ENCODE data around the gene IMMP2L. TPM values are rescaled to one million over a fixed set of nuclear protein-coding genes. Genes with fewer than 3 reads are reported as not detected.

Gene IMMP2L
- total RNA-seq, 3 donors from 2014 or later (not counting 1 experiment from before 2014, with no cell fraction given): 6.9 to 9.2 (median 8.7) TPM

- H3K36me3 Mint-ChIP-seq: no peaks in the 10 kb centered on the region
- no peaks in the 10 kb centered on the region for H3K36me3 ChIP-seq (ENCODE audit: control insufficient read depth, insufficient read depth, low read length)
- no peak overlapping the region for H3K27ac Mint-ChIP-seq
- no peak overlapping the region for H3K4me3 ChIP-seq (ENCODE audit: low read length)
- no peak for ATAC-seq
- no peak for TF ChIP-seq CTCF (IDR thresholded peaks at IDR 0.05)
- H3K27ac ChIP-seq (ENCODE audit: low read length): no peak overlapping the region
- DNase-seq: no peak
- peaks cover 0 to 5% of the 10 kb centered on the region in 2 donors for H3K9me3 Mint-ChIP-seq
- no peaks in the 10 kb centered on the region for H3K27me3 Mint-ChIP-seq (ENCODE audit: low read depth in 2 of 2)
- H3K27me3 ChIP-seq (ENCODE audit: control insufficient read depth, insufficient read depth, low read length): no peaks in the 10 kb centered on the region
- no peak overlapping the region for H3K4me3 Mint-ChIP-seq
- intact Hi-C loops (cut with micrococcal nuclease): no loop called here
- H3K9me3 ChIP-seq (ENCODE audit: control insufficient read depth, insufficient read depth, low read length): no peaks in the 10 kb centered on the region
- no peaks in the 10 kb centered on the region for H3K4me1 Mint-ChIP-seq
- H3K4me1 ChIP-seq (ENCODE audit: control insufficient read depth, insufficient read depth, low read length): no peaks in the 10 kb centered on the region
Observed at GRCh38 chr7:111159426-111159825, 402.9 kb downstream of the IMMP2L start.

DNA sequence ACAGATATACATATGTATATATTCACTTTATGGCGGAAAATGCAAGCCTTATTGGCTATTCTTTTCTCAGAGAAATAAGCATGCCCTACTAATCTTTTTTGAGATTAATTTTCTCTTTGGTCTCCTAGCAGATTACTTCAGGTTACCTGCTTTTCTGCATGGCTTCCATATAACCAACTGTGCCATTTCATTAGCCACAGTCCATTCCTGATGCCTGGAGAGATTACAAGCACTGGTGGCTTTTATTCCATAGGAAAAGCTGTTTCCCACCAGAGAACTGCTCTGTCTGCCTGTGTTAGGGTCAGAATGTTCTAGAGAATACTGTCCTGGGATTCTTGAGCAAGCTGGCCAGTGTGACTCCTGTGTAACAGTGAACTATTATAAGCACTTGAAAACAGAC lies 411.6 kb downstream of the IMMP2L start:
- no peak overlapping the region for H3K4me3 ChIP-seq (ENCODE audit: low read length)
- Mint-ChIP-seq H3K4me1 (no peaks in the 10 kb centered on the region), H3K27me3 (ENCODE audit: low read depth in 2 of 2) (no peaks in the 10 kb centered on the region), H3K27ac (no peak overlapping the region), H3K36me3 (no peaks in the 10 kb centered on the region), H3K9me3 (peaks cover 2 to 12% of the 10 kb centered on the region in 2 donors), H3K4me3 (no peak overlapping the region)
- H3K27me3 ChIP-seq (ENCODE audit: control insufficient read depth, insufficient read depth, low read length): no peaks in the 10 kb centered on the region
- H3K4me1 ChIP-seq (ENCODE audit: control insufficient read depth, insufficient read depth, low read length): no peaks in the 10 kb centered on the region
- no peak overlapping the region for H3K27ac ChIP-seq (ENCODE audit: low read length)
- no peak for DNase-seq
- no peaks in the 10 kb centered on the region for H3K9me3 ChIP-seq (ENCODE audit: control insufficient read depth, insufficient read depth, low read length)
- no peaks in the 10 kb centered on the region for H3K36me3 ChIP-seq (ENCODE audit: control insufficient read depth, insufficient read depth, low read length)
- ATAC-seq: no peak
- intact Hi-C loops (cut with micrococcal nuclease): no loop called here
- no peak for TF ChIP-seq CTCF (IDR thresholded peaks at IDR 0.05)
- WGBS (ENCODE audit: insufficient coverage): 100% methylated on average over 1 of the region's 1 CpG

- H3K27ac ChIP-seq (ENCODE audit: low read length): no peak overlapping the region
- no peaks in the 10 kb centered on the region for H3K36me3 ChIP-seq (ENCODE audit: control insufficient read depth, insufficient read depth, low read length)
- Mint-ChIP-seq H3K27ac (no peak overlapping the region), H3K4me1 (no peaks in the 10 kb centered on the region), H3K9me3 (peaks cover 6 to 14% of the 10 kb centered on the region in 2 donors), H3K36me3 (no peaks in the 10 kb centered on the region), H3K4me3 (no peak overlapping the region), H3K27me3 (ENCODE audit: low read depth in 2 of 2) (no peaks in the 10 kb centered on the region)
- WGBS (ENCODE audit: insufficient coverage): 94% methylated on average over 2 of the region's 6 CpGs
- no peak for TF ChIP-seq CTCF (IDR thresholded peaks at IDR 0.05)
- H3K4me1 ChIP-seq (ENCODE audit: control insufficient read depth, insufficient read depth, low read length): no peaks in the 10 kb centered on the region
- ATAC-seq (no peak), DNase-seq (no peak)
- intact Hi-C loops (cut with micrococcal nuclease): no loop called here
- no peaks in the 10 kb centered on the region for H3K27me3 ChIP-seq (ENCODE audit: control insufficient read depth, insufficient read depth, low read length)
- no peaks in the 10 kb centered on the region for H3K9me3 ChIP-seq (ENCODE audit: control insufficient read depth, insufficient read depth, low read length)
- H3K4me3 ChIP-seq (ENCODE audit: low read length): no peak overlapping the region
Observed at GRCh38 chr7:111147708-111148533, 414.4 kb downstream of the IMMP2L start.

DNA sequence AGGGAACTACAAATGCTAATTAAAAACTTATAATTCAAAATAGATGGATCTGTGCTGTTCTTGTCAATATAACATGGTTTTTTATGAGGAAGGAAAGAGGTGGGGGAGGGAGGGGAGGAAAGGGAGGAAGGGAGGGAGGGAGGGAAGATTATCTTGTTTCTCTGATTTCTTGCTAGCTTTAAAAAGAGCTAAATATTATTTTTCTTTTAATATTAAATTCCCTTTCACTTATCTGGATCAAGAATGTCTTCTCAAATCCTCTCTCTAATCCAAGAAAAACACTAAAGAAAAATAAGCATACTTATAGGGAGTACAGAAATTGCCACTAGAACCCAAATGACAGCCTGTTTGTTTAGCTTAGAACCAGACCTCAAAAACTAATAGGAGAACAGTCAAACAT lies 416.2 kb downstream of the IMMP2L start:
- Histone ChIP-seq H3K4me3 (ENCODE audit: low read length) (no peak overlapping the region), H3K9me3 (ENCODE audit: control insufficient read depth, insufficient read depth, low read length) (no peaks in the 10 kb centered on the region), H3K4me1 (ENCODE audit: control insufficient read depth, insufficient read depth, low read length) (no peaks in the 10 kb centered on the region), H3K27me3 (ENCODE audit: control insufficient read depth, insufficient read depth, low read length) (no peaks in the 10 kb centered on the region), H3K36me3 (ENCODE audit: control insufficient read depth, insufficient read depth, low read length) (no peaks in the 10 kb centered on the region), H3K27ac (ENCODE audit: low read length) (no peak overlapping the region)
- Mint-ChIP-seq H3K27ac (no peak overlapping the region), H3K9me3 (peaks cover 4 to 9% of the 10 kb centered on the region in 2 donors), H3K4me1 (no peaks in the 10 kb centered on the region), H3K36me3 (no peaks in the 10 kb centered on the region), H3K27me3 (ENCODE audit: low read depth in 2 of 2) (no peaks in the 10 kb centered on the region), H3K4me3 (no peak overlapping the region)
- no peak for TF ChIP-seq CTCF (IDR thresholded peaks at IDR 0.05)
- ATAC-seq: no peak
- intact Hi-C loops (cut with micrococcal nuclease): no loop called here
- DNase-seq: no peak
